HepG2 (cell line): Measurements from ENCODE around the gene PSMA3. TPM values are rescaled to one million over a fixed set of nuclear protein-coding genes. Genes with fewer than 3 reads are reported as not detected.

Experiments used
- ATAC-seq: fragments of 200-7000 bp; cut with Tn5 transposase; 3 replicates; pipeline ENCODE4 v1.9.1; 2020; ENCODE audit warnings: mild to moderate bottlenecking, moderate library complexity
- BruUV-seq: library from RNA; stranded (reverse); fragments of 400-500 nt; replicated peaks from 2 replicates; lab custom pipeline; 2021; lab: Mats Ljungman, UMichigan
- CTCF ChIA-PET: fragments of 300-600 bp; formaldehyde crosslinking; extraction: SDS; loops from one replicate; lab custom pipeline; 2021; ENCODE audit warnings: low total read pairs, inconsistent platforms, low intra/inter-chr PET ratio; lab: Yijun Ruan, JAX
- POLR2A ChIA-PET: fragments of 350-600 bp; sonication (Branson Sonifier 250); formaldehyde crosslinking; loops from one replicate; lab custom pipeline; 2020; ENCODE audit warnings: antibody characterized with exemption, inconsistent platforms; lab: Yijun Ruan, JAX
- DNase-seq: peaks from one replicate; pipeline ENCODE4 v3.0.0-alpha.2; 2015; ENCODE audit warnings: low spot score
- FAIRE-seq: peaks from 3 replicates; lab custom pipeline; 2011; peaks lifted over from hg19 to GRCh38; lab: Jason Lieb, UNC
- H2AFZ ChIP-seq: one replicate; pipeline ENCODE4 v1.6.1; 2011; ENCODE audit warnings: low read length, inconsistent platforms
- H3K27ac ChIP-seq: fragments of 300-600 bp; 3 replicates; pipeline ENCODE4 v1.8.0; 2011; ENCODE audit warnings: mixed run types, mild to moderate bottlenecking, mixed read lengths, low read length, inconsistent platforms; ENCODE audit not compliant: insufficient read depth; ENCODE audit errors: extremely low read length
- H3K27me3 ChIP-seq, 2 experiments: fragments of 200-600 bp in 1 of 2; 2 replicates in 1 of 2; 3 replicates in 1 of 2; pipeline versions ENCODE4 v1.6.0 to v1.8.0; 2011; ENCODE audit warnings: low read length in 2 of 2, mild to moderate bottlenecking in 2 of 2, moderate library complexity in 2 of 2, inconsistent platforms in 1 of 2; ENCODE audit not compliant: insufficient read depth in 2 of 2, control insufficient read depth in 1 of 2
- H3K36me3 ChIP-seq, 2 experiments: fragments of 200-600 bp in 1 of 2; replicated peaks in 1 of 2; 2 replicates in 1 of 2; 3 replicates in 1 of 2; pipeline versions ENCODE4 v1.5.1 to v1.8.0; 2011; ENCODE audit warnings: low read length in 2 of 2, inconsistent platforms in 1 of 2; ENCODE audit not compliant: insufficient read depth in 2 of 2, control insufficient read depth in 1 of 2
- H3K4me1 ChIP-seq: 2 replicates; pipeline ENCODE4 v1.5.1; 2012; ENCODE audit warnings: low read length, inconsistent platforms; ENCODE audit not compliant: insufficient read depth
- H3K4me2 ChIP-seq: 2 replicates; pipeline ENCODE4 v1.6.0; 2011; ENCODE audit warnings: low read depth, low read length, inconsistent platforms
- H3K4me3 ChIP-seq, 3 experiments: fragments of 200-600 bp in 1 of 3; sonication (generic), shearing (Covaris generic) in 1 of 3; replicated peaks in 1 of 3; 2 replicates each; pipeline ENCODE4 v1.5.1; 2011 to 2016; ENCODE audit warnings: low read length in 3 of 3, inconsistent platforms in 2 of 3, low read depth in 2 of 3, mild to moderate bottlenecking in 2 of 3, control low read depth in 1 of 3, mixed read lengths in 1 of 3; ENCODE audit not compliant: insufficient read depth in 1 of 3
- H3K79me2 ChIP-seq: one replicate; pipeline ENCODE4 v1.6.1; 2011; ENCODE audit warnings: low read length, inconsistent platforms; ENCODE audit not compliant: insufficient read depth
- H3K9ac ChIP-seq: 2 replicates; pipeline ENCODE4 v1.6.0; 2011; ENCODE audit warnings: mild to moderate bottlenecking, low read depth, low read length, inconsistent platforms; ENCODE audit not compliant: insufficient read depth
- H3K9me3 ChIP-seq: 2 replicates; pipeline ENCODE4 v1.5.1; 2012; ENCODE audit warnings: mild to moderate bottlenecking, low read length
- H4K20me1 ChIP-seq: 2 replicates; pipeline ENCODE4 v1.6.0; 2011; ENCODE audit warnings: inconsistent platforms, mild to moderate bottlenecking, low read length, moderate library complexity; ENCODE audit not compliant: insufficient read depth
- CREB1 ChIP-seq, 2 experiments: fragments of 450-650 bp in 1 of 2; IDR thresholded peaks; 2 replicates each; pipeline ENCODE4 v1.6.1; 2016 to 2017; ENCODE audit warnings: control low read depth in 1 of 2, mild to moderate bottlenecking in 1 of 2, missing compliant biosample characterization in 1 of 2, missing genetic modification characterization in 1 of 2
- MAZ ChIP-seq, 2 experiments: sonication (generic) in 1 of 2; formaldehyde crosslinking in 1 of 2; IDR thresholded peaks; 2 replicates each; pipeline versions ENCODE4 v1.5.0 to v1.6.1; 2012 to 2020; ENCODE audit warnings: low read depth in 2 of 2, mild to moderate bottlenecking in 2 of 2, borderline replicate concordance in 1 of 2, improper control_type of control experiment in 1 of 2, low read length in 1 of 2, missing genetic modification reagents in 1 of 2, moderate library complexity in 1 of 2
- NFE2L2 ChIP-seq: fragments of 150-350 bp; IDR thresholded peaks from 2 replicates; pipeline ENCODE4 v1.6.1; 2014; ENCODE audit warnings: low read length
- PRPF4 ChIP-seq: fragments of 200-400 bp; formaldehyde crosslinking; IDR thresholded peaks from 2 replicates; pipeline ENCODE4 v1.6.1; 2016; ENCODE audit warnings: low read length, low read depth; ENCODE audit not compliant: poor library complexity, severe bottlenecking
- ZNF605 ChIP-seq: sonication (generic); formaldehyde crosslinking; IDR thresholded peaks from 2 replicates; pipeline ENCODE4 v1.8.0; 2022; ENCODE audit warnings: mild to moderate bottlenecking, missing genetic modification reagents
- WGBS: methylation state at CpG from one replicate; pipeline ENCODE4 v1.1.6; 2017; ENCODE audit warnings: low lambda C conversion rate; 5-methylcytosine and 5-hydroxymethylcytosine counted together
- in situ Hi-C: cut with HindIII; loops from 2 replicates; pipeline ENCODE4 v1.10.0; 2017; ENCODE audit warnings: low pct_unique_long_range_greater_than_20kb; ENCODE audit not compliant: extremely low pct_ligation_motif_present
- intact Hi-C: fragments of 100-400 bp; cut with micrococcal nuclease; formaldehyde crosslinking; loops from one replicate; pipeline ENCODE4 v1.10.0; 2022; ENCODE audit not compliant: unreplicated experiment
- polyA plus RNA-seq, 8 experiments: library from polyadenylated mRNA; depleted of rRNA in 3 of 8; stranded (reverse) in 7 of 8; unstranded in 1 of 8; fragments of >200 nt; fragmentation: Illumina TruSeq in 4 of 8; extraction: Trizol in 4 of 8; gene quantifications; 2 replicates each; pipeline versions ENCODE4 v1.2.1 to v1.2.3, GENCODE V29; 2011 to 2016; ENCODE audit warnings: low read depth in 4 of 8, missing spikeins in 1 of 8, mixed read lengths in 1 of 8; ENCODE audit not compliant: insufficient read depth in 1 of 8
- total RNA-seq, 5 experiments: library from RNA; depleted of rRNA; stranded (reverse); fragments of >200 nt; fragmentation: Illumina TruSeq; extraction: Trizol; gene quantifications; 2 replicates each; pipeline ENCODE4 v1.2.3, GENCODE V29; 2016; ENCODE audit warnings: low read depth in 1 of 5
- TF ChIP-seq, protein P1 (sequence below): sonication (generic); formaldehyde crosslinking; IDR thresholded peaks from 2 replicates; pipeline ENCODE4 v1.4.0; 2020; ENCODE audit warnings: missing genetic modification reagents

The PSMA3 gene
- total and polyA plus RNA-seq, 2 of the 13 experiments (the other 11 are each of a cell fraction or from before 2014, with no cell fraction given), result 232 to 275 TPM

DNA sequence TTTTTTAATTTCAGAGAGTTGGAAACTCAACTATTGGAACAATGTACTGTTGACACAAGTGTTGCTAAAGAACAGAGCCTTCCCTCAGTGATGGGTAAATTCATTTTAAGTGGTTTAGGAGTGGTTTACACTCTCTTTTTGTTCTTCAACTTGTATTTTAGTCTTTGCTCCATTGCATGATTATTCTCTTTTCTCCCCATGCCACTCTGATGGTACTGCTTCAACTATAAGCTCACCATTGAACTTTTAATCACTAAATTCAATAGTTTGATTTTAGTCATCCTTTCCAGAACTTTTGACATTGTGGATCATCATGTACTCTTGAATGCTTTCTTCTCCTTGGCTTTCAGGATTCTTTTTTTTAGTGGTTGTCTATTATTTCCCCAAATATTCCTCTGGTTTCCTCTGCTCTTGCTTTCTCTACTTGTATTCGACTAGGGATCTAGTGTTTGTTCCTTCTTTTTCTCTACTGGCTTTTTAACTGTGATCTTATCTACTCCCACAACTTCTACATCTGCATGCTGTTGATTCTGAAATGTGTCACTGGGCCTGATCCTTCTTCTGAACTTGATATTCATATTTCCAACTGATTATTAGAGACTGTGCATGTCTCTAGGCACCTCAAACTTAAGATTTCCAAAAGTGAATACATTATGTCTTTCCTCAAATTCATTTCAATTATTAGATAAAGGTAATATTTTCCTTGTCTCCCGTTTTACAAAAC, 29.3 kb upstream of the PSMA3 start:
- FAIRE-seq (no peak), DNase-seq (no peak), ATAC-seq (no peak)
- in situ Hi-C loops, result no loop called here
- no peak overlapping the region for H2AFZ ChIP-seq
- intact Hi-C loops, result no loop called here
- peaks cover 2 to 14% of the 10 kb centered on the region in 2 experiments; a peak in 4 of 5 replicates for H3K36me3 ChIP-seq
- 0 out of 2 replicates have a peak, but pooled peaks cover 8% of the 10 kb centered on the region for H3K4me1 ChIP-seq
- H3K9ac ChIP-seq, result no peak overlapping the region
- no peaks in the 10 kb centered on the region for H3K27me3 ChIP-seq
- ChIA-PET POLR2A (no interaction called here), CTCF (no interaction called here)
- no peak overlapping the region for H3K27ac ChIP-seq
- WGBS, result 93% methylated on average over 2 of the region's 2 CpGs
- no peaks in the 10 kb centered on the region for H3K79me2 ChIP-seq
- no TSS peak for BruUV-seq
- no peaks in the 10 kb centered on the region for H4K20me1 ChIP-seq
- H3K4me3 ChIP-seq, result no peak overlapping the region
- no peaks in the 10 kb centered on the region for H3K9me3 ChIP-seq
- TF ChIP-seq PRPF4 (no peak), ZNF605 (CRISPR knock-in tag) (no peak), MAZ (IDR thresholded peaks at IDR 0.05; ENCODE audit: borderline replicate concordance, low read depth, low read length) (no peak), MAZ (CRISPR knock-in tag; IDR thresholded peaks at IDR 0.05; ENCODE audit: low read depth) (no peak)
- H3K4me2 ChIP-seq, result no peak overlapping the region

DNA sequence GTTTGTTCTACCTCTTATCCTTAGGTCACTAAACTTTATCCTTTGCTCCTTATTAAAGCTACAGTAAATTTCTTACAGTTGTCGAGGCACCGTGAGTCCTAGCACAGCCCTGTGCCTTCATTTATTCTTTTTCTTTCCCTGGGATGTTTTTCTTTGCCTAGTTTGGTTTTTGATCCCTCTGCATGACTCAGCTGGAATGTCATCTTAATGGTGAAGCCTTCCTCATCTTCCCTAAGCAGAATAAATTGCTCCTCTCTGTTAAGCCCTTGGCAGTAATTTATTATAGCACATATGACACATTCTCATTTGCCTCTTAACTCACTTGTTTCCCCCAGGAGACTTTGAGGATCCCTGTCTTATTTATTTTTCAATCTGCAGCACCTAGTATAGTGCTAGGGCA, 28.1 kb upstream of the PSMA3 start:
- ChIA-PET POLR2A (no interaction called here), CTCF (no interaction called here)
- intact Hi-C loops (no loop called here), in situ Hi-C loops (no loop called here)
- H3K9ac ChIP-seq, result no peak overlapping the region
- H3K4me1 ChIP-seq, result 0 out of 2 replicates have a peak, but pooled peaks cover 8% of the 10 kb centered on the region
- H3K9me3 ChIP-seq, result no peaks in the 10 kb centered on the region
- H3K27me3 ChIP-seq, result no peaks in the 10 kb centered on the region
- no peak overlapping the region for H3K27ac ChIP-seq
- H3K4me2 ChIP-seq, result no peak overlapping the region
- WGBS, result 89% methylated on average over 2 of the region's 2 CpGs
- peaks cover 2 to 14% of the 10 kb centered on the region in 2 experiments; a peak in 3 of 5 replicates for H3K36me3 ChIP-seq
- no peak overlapping the region for H3K4me3 ChIP-seq
- H3K79me2 ChIP-seq, result no peaks in the 10 kb centered on the region
- no peak for DNase-seq
- H4K20me1 ChIP-seq, result no peaks in the 10 kb centered on the region
- H2AFZ ChIP-seq, result no peak overlapping the region
- no peak for ATAC-seq
- FAIRE-seq, result no peak
- no TSS peak for BruUV-seq
- TF ChIP-seq CREB1 (IDR thresholded peaks at IDR 0.05) (no peak), CREB1 (CRISPR knock-in tag; IDR thresholded peaks at IDR 0.05) (no peak), NFE2L2 (peak; percentile 65; the same call in 1 of the 2 replicates)
- TF ChIP-seq, protein P1, sequence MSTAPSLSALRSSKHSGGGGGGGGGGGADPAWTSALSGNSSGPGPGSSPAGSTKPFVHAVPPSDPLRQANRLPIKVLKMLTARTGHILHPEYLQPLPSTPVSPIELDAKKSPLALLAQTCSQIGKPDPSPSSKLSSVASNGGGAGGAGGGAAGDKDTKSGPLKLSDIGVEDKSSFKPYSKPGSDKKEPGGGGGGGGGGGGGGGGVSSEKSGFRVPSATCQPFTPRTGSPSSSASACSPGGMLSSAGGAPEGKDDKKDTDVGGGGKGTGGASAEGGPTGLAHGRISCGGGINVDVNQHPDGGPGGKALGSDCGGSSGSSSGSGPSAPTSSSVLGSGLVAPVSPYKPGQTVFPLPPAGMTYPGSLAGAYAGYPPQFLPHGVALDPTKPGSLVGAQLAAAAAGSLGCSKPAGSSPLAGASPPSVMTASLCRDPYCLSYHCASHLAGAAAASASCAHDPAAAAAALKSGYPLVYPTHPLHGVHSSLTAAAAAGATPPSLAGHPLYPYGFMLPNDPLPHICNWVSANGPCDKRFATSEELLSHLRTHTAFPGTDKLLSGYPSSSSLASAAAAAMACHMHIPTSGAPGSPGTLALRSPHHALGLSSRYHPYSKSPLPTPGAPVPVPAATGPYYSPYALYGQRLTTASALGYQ (CRISPR knock-in tag), result no peak
